ENCODE measurements around the gene KCNQ1.

Gene KCNQ1

DNA sequence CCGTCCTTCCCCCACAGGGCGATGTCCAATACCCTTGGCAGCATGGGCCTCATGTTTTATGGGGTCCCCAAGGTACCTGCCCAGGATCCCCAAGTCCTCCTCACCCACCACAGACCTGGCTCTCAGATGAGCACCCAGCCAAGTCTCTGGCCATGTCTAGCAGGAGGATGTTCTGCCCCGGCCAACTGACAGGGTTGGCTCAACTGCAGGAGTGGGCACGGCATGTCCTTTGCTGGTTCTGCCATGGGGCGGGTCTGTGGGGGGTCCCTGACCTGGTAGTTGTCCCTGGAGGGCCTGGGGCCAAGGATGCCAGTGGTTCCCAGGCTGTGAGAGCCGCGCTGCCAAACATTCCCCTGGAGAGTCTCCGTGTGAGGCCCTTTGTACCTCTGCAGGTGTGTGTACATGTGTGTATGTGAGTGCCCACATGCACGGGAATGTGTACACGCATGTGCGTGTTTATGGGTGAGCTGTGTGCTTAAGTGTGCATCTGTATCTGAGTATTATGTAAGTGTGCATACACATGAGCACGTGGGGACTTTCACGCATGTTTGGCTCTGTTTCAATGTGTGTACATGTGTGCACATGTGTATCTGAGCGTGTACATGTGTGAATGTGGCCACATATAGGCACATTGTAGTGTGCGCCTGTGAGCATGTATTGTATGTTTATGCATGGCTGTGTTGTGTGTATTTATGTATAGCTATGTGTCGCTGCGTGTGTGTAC is 85.5 kb downstream of the KCNQ1 start:
- H3K4me3 ChIP-seq (ENCODE audit: low read length in 2 of 2): no peak overlapping the region
- H3K9ac ChIP-seq (ENCODE audit: low read length in 2 of 2): no peak overlapping the region
- H3K4me1 ChIP-seq (ENCODE audit: control insufficient read depth, insufficient read depth, low read length): peaks cover 16% of the 10 kb centered on the region
- H3K36me3 ChIP-seq (ENCODE audit: control insufficient read depth in 2 of 2, insufficient read depth in 2 of 2, low read length in 2 of 2): no peaks in the 10 kb centered on the region
- peaks cover 0 to 2% of the 10 kb centered on the region in 2 donors for H3K27me3 ChIP-seq (ENCODE audit: control insufficient read depth in 1 of 2, insufficient read depth in 2 of 2, low read length in 2 of 2)
- H3K9me3 ChIP-seq (ENCODE audit: control insufficient read depth in 2 of 2, low read length in 2 of 2): no peaks in the 10 kb centered on the region
- no peak overlapping the region for H3K27ac ChIP-seq (ENCODE audit: low read length)

DNA sequence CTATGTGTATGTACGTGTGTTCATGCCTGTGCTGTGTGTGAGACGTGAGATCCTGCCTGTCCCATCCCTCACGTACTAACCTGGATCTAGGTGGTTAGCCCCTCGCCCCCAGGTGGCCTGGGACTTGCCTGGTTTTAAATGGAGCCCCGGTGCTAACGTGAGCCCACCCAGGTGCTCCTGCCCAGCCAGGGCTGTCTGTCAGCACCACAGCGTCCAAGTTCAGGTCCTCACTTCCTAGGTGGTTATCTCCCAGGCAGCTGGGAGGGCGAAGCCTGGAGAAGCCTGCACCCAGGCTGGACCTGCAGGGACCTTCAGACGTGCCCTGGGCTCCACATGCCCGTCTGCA is 86.0 kb downstream of the KCNQ1 start:
- Histone ChIP-seq H3K36me3 (ENCODE audit: control insufficient read depth in 2 of 2, insufficient read depth in 2 of 2, low read length in 2 of 2) (no peaks in the 10 kb centered on the region), H3K4me1 (ENCODE audit: control insufficient read depth, insufficient read depth, low read length) (peaks cover 16% of the 10 kb centered on the region), H3K27me3 (ENCODE audit: control insufficient read depth in 1 of 2, insufficient read depth in 2 of 2, low read length in 2 of 2) (no peaks in the 10 kb centered on the region), H3K9me3 (ENCODE audit: control insufficient read depth in 2 of 2, low read length in 2 of 2) (no peaks in the 10 kb centered on the region), H3K4me3 (ENCODE audit: low read length in 2 of 2) (no peak overlapping the region), H3K27ac (ENCODE audit: low read length) (no peak overlapping the region), H3K9ac (ENCODE audit: low read length in 2 of 2) (no peak overlapping the region)

DNA sequence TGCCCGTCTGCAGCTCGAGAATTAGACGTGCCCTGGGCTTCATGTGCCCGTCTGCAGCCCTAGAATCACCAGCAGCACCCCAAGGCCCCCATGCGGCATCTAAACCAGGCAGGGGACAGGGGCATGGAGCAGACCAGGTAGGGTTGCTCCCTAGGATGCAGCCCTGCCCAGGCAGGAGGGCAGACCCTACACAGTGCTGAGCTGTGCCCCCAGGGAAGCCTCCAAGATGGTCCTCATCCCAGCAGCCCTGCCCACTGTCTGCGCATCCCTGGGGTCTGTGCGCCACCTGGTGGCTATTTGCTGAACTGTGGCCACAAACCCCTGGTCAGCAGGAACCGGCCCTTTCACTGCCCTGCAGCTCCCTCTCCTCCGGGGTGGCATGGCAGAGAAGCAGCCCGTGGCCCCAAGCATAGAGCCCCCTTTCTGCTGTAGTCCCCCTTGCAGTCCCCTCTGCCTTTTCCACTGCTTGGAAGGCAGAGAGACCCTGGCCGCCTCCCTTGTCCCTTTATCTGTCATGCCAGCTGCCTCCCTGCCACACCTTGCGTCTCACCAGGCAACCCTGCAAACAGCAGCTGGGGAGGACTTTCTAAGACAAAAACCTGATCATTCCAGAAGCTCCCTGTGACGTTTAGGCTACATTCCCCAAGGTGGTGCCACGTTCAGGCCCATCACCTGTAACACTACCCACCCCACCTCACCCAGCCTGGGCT is 86.6 kb downstream of the KCNQ1 start:
- Histone ChIP-seq H3K4me1 (ENCODE audit: control insufficient read depth, insufficient read depth, low read length) (peaks cover 14% of the 10 kb centered on the region), H3K27ac (ENCODE audit: low read length) (no peak overlapping the region), H3K9me3 (ENCODE audit: control insufficient read depth in 2 of 2, low read length in 2 of 2) (no peaks in the 10 kb centered on the region), H3K9ac (ENCODE audit: low read length in 2 of 2) (no peak overlapping the region), H3K27me3 (ENCODE audit: control insufficient read depth in 1 of 2, insufficient read depth in 2 of 2, low read length in 2 of 2) (no peaks in the 10 kb centered on the region), H3K4me3 (ENCODE audit: low read length in 2 of 2) (no peak overlapping the region), H3K36me3 (ENCODE audit: control insufficient read depth in 2 of 2, insufficient read depth in 2 of 2, low read length in 2 of 2) (no peaks in the 10 kb centered on the region)

DNA sequence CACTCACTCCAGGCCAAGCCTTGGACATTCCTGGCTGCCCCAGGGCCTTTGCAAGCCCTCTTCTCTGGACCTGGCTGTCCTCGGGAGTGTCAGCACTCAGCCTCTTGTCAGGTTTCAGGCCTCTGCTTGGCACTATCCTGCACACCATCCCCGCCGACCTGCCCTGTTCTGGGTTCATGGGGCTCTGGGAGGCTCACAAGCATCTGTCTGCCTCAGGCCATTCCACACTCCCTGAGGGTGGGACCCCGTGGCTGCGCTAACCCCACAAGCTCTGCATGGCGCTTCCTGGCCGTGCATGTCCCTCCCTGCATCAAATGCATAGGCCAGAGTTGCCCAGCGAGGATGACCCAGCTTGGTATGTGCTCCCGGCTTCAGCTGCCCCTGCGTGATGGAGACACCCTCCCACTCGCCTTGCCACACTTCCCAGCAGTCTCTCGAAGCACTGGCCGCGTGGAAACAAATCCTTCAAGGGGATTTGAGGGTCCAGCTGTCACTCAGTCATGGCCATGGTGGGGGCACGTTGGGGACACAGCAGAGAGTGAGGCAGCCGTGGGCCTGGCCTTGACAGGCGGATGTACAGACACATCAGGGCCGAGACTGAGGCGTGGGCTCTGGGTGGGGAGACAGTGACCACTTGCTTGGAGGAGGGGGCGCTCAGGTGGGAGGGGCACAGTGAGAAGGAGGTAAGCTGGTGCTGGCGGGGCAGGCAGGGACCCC is 87.3 kb downstream of the KCNQ1 start:
- no peak overlapping the region for H3K4me3 ChIP-seq (ENCODE audit: low read length in 2 of 2)
- H3K9me3 ChIP-seq (ENCODE audit: control insufficient read depth in 2 of 2, low read length in 2 of 2): no peaks in the 10 kb centered on the region
- H3K9ac ChIP-seq (ENCODE audit: low read length in 2 of 2): no peak overlapping the region

DNA sequence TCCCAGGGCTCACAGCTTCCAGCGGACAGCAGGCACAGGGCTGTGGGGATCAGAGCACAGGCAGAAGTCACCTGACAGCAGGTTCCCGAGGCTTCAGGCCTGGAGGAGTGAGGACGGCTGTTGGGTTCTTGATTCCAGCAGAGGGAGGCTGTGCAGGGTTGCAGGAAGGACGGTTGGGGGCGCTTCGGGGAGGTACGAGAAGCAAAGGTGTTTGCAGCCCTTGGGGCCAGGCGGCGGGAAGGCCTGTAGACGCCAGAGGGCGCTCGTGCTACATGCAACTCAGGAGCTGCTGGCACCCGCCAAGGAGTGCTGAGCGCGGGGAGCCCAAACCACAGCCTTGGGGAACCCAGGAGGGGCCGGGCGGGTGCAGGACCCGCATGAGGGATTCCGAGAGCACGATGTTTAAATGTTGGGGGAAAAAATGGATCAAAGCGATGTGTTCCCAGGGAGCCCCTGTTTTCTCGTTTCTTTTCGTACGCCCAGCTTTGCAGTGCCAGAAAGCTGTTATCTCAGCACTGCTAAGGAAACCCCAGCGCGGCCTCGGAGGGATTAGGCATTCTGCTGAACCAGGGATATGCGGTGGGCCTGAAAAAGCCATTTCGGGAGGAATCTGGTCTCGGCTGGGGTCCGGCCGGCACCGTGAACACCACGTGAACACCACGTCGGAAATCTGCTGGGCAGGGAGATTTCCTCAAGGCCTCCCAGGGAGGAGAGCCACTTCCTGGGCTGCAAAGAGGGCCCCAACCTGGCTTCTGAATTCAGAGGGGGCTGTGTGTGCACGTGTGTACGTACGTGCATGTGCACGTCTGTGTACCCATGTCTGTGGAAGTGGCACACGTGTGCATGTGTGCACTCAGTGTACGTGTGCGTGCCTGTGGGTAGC is 88.1 kb downstream of the KCNQ1 start:
- Histone ChIP-seq H3K9ac (ENCODE audit: low read length in 2 of 2) (peak overlapping the region in 1 of 2 donors; percentile 42), H3K27me3 (ENCODE audit: control insufficient read depth in 1 of 2, insufficient read depth in 2 of 2, low read length in 2 of 2) (no peaks in the 10 kb centered on the region), H3K4me1 (ENCODE audit: control insufficient read depth, insufficient read depth, low read length) (peaks cover 14% of the 10 kb centered on the region), H3K36me3 (ENCODE audit: control insufficient read depth in 2 of 2, insufficient read depth in 2 of 2, low read length in 2 of 2) (no peaks in the 10 kb centered on the region), H3K9me3 (ENCODE audit: control insufficient read depth in 2 of 2, low read length in 2 of 2) (no peaks in the 10 kb centered on the region), H3K4me3 (ENCODE audit: low read length in 2 of 2) (peak overlapping the region; percentile 54 to 62), H3K27ac (ENCODE audit: low read length) (no peak overlapping the region)

More for the DNA sequence above, 87.3 kb downstream of the KCNQ1 start:
- H3K27me3 ChIP-seq (ENCODE audit: control insufficient read depth in 1 of 2, insufficient read depth in 2 of 2, low read length in 2 of 2): no peaks in the 10 kb centered on the region
- no peak overlapping the region for H3K27ac ChIP-seq (ENCODE audit: low read length)
- H3K4me1 ChIP-seq (ENCODE audit: control insufficient read depth, insufficient read depth, low read length): peaks cover 14% of the 10 kb centered on the region
- no peaks in the 10 kb centered on the region for H3K36me3 ChIP-seq (ENCODE audit: control insufficient read depth in 2 of 2, insufficient read depth in 2 of 2, low read length in 2 of 2)

DNA sequence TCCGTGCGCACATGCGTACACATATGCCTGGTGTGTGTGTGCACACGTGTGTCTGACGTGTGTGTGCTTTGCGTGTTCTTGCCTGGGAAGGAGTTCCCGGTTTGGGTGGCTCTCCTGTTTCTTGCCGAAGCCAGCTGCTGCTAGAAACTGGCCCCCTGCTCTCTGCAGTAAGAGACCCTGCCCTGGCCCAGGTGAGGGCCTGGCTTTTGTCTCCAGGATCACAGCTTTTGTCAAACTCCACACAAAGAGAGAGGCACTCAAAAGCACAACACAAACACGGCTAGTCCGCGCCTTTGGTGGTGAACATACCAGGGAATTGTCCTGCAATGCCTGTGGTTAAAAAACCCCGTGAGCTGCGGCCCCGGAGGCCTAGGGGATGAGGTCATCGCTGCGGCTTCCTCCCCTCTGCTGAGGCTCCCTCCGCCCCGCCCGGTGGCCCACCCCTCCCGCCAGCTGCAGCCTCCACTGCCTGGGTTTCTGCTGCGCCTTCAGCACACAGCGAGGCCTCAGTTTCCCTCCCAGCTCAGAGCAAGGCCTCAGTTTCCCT is 88.9 kb downstream of the KCNQ1 start:
- Histone ChIP-seq H3K4me3 (ENCODE audit: low read length in 2 of 2) (no peak overlapping the region), H3K4me1 (ENCODE audit: control insufficient read depth, insufficient read depth, low read length) (peaks cover 14% of the 10 kb centered on the region), H3K27ac (ENCODE audit: low read length) (no peak overlapping the region), H3K9ac (ENCODE audit: low read length in 2 of 2) (no peak overlapping the region), H3K9me3 (ENCODE audit: control insufficient read depth in 2 of 2, low read length in 2 of 2) (no peaks in the 10 kb centered on the region), H3K27me3 (ENCODE audit: control insufficient read depth in 1 of 2, insufficient read depth in 2 of 2, low read length in 2 of 2) (no peaks in the 10 kb centered on the region), H3K36me3 (ENCODE audit: control insufficient read depth in 2 of 2, insufficient read depth in 2 of 2, low read length in 2 of 2) (no peaks in the 10 kb centered on the region)

DNA sequence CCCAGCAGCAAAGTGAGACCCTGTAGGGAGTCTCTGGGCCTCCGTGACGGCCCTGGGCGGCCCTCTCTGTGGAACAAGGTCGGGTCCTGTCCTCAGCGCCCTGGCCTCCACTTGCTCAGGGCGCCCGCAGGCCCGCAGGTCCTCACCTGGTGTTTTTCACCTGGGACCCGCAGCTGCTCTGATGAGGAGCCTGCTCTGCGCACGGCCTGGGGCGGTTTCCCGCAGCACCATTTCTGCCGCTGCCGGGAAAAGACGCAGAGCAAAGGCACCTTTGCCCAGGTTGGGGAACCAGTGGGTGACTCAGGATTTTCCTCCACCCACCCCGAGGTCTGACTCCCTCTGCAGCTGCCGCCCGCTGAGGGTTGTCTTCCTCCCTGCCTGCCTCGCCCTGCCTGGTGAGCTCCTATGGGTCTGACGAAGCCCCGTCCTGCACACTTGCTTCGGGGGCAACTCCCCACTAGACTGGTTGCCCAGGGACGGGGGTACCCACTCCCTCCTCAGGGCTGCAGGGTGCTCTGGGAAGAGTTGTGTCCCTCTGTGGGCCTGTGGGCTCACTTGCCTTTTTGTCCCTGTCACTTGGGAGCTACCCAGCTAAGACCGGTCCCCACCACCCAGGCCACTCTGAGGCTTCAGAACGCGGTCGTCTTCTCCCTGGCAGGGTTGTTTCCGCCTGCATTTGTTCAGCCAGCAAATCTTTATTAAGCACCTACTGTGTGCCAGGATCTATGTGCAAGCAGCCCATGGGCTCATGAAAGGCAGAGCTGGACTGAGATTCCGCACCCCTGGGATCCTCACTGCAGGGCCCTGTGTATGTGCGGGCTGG is 89.5 kb downstream of the KCNQ1 start:
- Histone ChIP-seq H3K4me1 (ENCODE audit: control insufficient read depth, insufficient read depth, low read length) (peaks cover 14% of the 10 kb centered on the region), H3K9me3 (ENCODE audit: control insufficient read depth in 2 of 2, low read length in 2 of 2) (no peaks in the 10 kb centered on the region), H3K27me3 (ENCODE audit: control insufficient read depth in 1 of 2, insufficient read depth in 2 of 2, low read length in 2 of 2) (no peaks in the 10 kb centered on the region), H3K9ac (ENCODE audit: low read length in 2 of 2) (no peak overlapping the region), H3K4me3 (ENCODE audit: low read length in 2 of 2) (no peak overlapping the region), H3K36me3 (ENCODE audit: control insufficient read depth in 2 of 2, insufficient read depth in 2 of 2, low read length in 2 of 2) (no peaks in the 10 kb centered on the region), H3K27ac (ENCODE audit: low read length) (no peak overlapping the region)

DNA sequence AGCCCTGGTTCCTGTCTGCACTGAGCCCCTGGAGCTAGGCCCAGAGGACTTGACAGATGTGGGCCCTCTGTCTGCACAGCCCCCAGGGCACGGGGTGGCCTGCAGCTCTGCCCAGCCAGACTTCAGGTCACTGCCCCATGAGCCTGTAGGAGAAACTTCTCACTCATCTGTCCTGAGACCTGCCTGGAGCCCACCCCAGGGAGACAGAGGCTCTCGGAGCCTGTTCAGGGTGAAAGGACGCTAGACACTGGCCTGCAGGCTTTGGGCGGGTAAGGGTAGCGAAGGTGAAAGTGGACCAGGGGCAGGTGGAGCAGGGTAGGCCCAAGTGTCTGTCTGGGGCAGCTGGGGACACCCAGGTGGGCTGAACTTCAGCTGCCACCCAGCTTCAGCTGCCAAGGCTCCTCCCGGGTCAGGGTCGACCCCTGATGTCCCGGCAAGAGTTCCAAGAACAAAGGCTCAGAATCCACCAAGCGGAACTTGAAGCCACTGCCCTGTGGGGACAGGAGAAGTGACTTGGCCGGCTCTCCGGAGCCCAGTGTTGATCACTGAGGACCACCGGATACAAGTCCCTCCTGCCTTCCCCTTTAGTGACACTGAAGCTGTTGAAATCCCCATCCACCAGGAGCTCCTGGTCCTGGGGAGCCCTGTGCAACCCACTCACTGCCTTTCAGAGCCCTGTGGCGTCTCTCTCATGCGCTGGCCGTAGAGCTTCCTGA is 90.3 kb downstream of the KCNQ1 start:
- H3K9me3 ChIP-seq (ENCODE audit: control insufficient read depth in 2 of 2, low read length in 2 of 2): no peaks in the 10 kb centered on the region
- H3K27me3 ChIP-seq (ENCODE audit: control insufficient read depth in 1 of 2, insufficient read depth in 2 of 2, low read length in 2 of 2): no peaks in the 10 kb centered on the region
- no peak overlapping the region for H3K27ac ChIP-seq (ENCODE audit: low read length)
- H3K4me1 ChIP-seq (ENCODE audit: control insufficient read depth, insufficient read depth, low read length): peaks cover 14% of the 10 kb centered on the region
- no peak overlapping the region for H3K4me3 ChIP-seq (ENCODE audit: low read length in 2 of 2)
- no peaks in the 10 kb centered on the region for H3K36me3 ChIP-seq (ENCODE audit: control insufficient read depth in 2 of 2, insufficient read depth in 2 of 2, low read length in 2 of 2)
- no peak overlapping the region for H3K9ac ChIP-seq (ENCODE audit: low read length in 2 of 2)

DNA sequence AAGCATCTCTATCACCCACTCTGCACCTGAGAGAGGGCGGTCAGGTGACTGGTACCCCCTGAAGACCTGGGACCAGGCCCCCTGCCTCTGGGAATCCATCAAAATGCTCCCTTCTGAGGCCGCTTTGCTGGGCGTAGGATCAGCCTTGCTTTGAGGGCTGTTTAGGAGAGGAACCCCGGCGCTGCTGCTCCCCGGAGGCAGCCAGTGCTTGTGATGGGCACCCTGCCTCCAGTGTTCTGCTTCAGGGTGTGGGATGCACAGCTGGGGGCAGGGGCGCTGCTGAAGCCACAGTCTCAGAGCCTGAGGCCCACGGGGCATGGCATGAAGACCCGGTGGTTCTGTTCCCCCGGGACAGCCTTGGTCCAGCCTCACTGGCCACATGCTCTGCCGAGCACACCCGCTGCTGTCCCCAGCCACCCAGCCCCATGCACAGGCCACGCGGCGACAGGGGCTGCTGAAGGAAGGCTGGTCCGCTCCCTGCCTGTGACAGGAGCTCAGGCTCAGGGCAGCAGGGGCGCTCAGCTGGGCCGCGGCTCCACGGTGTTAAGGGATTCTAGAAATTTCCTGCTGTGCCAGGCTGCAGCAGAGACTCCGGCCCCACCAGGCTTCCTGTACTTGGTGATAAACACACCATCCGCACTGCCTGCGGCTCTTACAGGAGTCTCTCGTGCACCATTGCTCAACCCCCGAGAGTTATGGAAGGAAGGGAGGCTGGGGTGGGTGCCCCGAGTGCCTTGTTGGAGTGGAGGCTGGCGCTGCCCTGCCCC is 91.0 kb downstream of the KCNQ1 start:
- Histone ChIP-seq H3K4me1 (ENCODE audit: control insufficient read depth, insufficient read depth, low read length) (peaks cover 14% of the 10 kb centered on the region), H3K4me3 (ENCODE audit: low read length in 2 of 2) (no peak overlapping the region), H3K9me3 (ENCODE audit: control insufficient read depth in 2 of 2, low read length in 2 of 2) (no peaks in the 10 kb centered on the region), H3K27me3 (ENCODE audit: control insufficient read depth in 1 of 2, insufficient read depth in 2 of 2, low read length in 2 of 2) (no peaks in the 10 kb centered on the region), H3K9ac (ENCODE audit: low read length in 2 of 2) (no peak overlapping the region), H3K36me3 (ENCODE audit: control insufficient read depth in 2 of 2, insufficient read depth in 2 of 2, low read length in 2 of 2) (no peaks in the 10 kb centered on the region), H3K27ac (ENCODE audit: low read length) (no peak overlapping the region)
